GM21529 (cell line): Measurements from ENCODE around the gene TSPAN9.

Source experiments
- ATAC-seq: cut with Tn5 transposase; IDR thresholded peaks from one replicate; pipeline ENCODE4 v1.9.1; 2021; ENCODE audit not compliant: unreplicated experiment

The TSPAN9 gene

GRCh38 chr12:3326850-3327780, 249.9 kb downstream of the TSPAN9 start:
- ATAC-seq = no peak

DNA sequence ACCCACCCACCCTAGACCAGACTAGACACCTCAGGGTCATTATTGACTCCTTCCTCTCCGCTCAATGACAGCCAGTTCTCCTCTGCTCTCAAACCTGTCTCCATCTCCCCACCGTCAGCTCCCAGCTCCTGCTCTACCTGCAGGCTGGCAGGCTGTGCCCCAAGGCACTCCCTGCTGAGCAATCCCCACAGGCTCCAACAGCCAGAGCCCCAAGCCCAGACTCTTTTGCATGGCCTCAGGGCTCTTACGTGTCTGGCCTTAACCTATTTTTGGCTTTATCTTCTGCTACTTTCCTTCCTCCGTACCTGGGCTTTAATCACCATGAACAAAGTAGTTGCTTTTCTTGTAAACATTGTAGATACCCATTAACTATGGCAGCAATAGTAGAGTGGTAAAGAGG, 250.9 kb downstream of the TSPAN9 start:
- no peak for ATAC-seq

DNA sequence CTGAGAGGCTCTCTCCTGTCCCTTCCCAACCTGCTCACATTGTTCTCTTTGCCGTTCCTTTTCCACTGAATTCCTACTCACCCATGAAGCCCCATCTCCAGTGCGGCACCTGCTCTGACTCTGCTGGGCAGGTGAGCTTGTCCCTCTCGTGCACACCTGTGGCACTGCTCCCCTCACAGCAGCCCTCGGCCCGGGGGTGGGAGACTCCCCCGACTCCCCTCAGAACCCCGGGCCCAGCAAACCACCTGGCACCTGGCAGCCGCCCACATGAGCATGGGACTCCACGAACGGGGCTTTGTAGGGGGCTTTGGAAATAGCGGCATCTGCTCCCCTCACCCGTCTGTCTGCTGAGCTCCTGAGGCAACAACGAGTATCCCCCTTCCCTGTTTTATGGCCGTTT, 251.4 kb downstream of the TSPAN9 start:
- ATAC-seq = no peak

DNA sequence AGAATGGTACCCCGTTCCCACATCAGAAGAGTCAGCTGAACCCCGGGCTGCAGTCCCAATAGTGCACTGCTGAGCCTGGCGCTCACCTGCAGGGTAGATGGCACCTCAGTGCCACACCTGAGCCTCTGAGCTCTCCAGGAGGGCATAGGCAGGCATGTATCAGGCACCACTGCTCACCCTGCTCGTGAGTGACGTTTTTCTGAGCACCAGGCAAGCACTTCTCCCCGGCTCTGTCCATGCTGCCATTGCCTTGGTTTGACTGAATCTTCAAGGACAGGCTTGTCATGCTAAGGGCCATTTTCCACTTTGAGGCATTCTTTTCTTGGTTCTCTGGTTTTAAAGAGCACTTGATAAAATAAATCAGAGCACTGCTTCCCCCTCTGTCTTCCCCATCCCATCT, 252.2 kb downstream of the TSPAN9 start:
- ATAC-seq = no peak

DNA sequence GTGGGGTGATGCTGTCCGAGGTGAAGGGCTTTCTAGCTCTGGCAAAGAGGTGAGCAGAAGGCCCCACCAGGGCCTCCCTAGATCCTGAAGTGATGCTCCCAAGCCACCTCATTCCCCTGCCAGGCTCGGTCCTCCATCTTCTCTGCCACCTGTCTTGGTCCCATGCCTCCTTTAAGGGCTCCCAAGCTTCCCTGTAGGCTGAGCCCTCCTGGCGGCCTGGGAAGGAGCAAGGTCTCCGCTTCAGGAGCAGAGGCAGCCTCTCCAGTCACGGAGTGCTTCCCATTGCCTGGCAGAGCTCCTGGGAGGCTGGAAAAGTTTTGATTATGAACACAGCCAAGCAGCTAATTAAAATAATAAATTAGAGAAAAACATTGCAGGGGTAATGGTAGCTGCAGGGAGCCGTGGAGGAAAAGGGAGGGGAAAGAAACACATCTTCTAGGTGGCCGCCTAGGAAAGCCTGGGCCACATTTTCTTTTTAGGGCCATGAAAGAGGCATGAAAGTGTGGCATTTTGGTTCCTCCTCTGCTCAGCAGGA, 253.9 kb downstream of the TSPAN9 start:
- no peak for ATAC-seq

- ATAC-seq = no peak
Observed at GRCh38 chr12:3332188-3332587, 255.0 kb downstream of the TSPAN9 start.

DNA sequence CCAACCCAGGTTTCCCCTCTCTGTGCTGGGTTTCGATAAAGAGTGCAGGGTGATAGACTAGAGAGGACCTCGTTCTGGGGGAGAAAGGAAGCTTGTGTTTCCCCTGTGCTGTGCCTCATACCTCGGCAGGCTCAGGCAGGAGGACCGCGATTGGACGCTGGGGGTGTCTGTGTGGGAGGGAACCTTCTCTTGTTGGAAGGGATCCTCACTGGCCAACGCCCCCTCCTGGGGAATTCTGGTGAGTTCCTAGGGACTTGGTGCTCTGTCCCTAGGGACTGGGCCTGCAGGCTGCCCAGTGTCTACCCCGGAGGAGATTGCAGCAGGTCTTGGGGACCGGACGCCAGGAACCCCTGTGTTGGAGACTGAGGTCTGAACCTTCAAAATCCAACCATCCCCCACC, 256.4 kb downstream of the TSPAN9 start:
- no peak for ATAC-seq

GRCh38 chr12:3333991-3334391, 256.8 kb downstream of the TSPAN9 start:
- no peak for ATAC-seq

DNA sequence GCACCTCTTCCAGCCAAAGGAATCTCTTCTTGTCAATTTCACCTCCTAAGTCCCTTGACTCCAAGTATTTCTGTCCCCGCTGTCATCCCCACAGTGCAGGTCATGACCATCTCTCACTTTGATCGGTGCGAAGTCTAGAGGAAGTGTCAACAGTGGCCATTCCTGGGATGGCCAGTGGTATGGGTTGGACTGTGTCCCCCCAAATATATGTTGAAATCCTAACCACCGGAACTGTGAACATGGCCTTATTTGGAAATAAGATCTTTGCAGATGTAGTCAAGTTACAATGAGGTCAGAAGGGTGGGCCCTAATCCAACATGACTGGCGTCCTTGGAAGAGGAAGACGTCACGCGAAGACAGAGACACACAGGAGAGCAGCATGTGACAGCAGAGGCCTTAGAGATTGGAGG, 257.9 kb downstream of the TSPAN9 start:
- ATAC-seq = no peak
